Measurements from ENCODE around the gene HHIPL1.

- TF ChIP-seq CTCF (IDR thresholded peaks at IDR 0.05; ENCODE audit: insufficient read depth, low read length, poor library complexity, severe bottlenecking) (no peak), EZH2phosphoT487 (conservative IDR thresholded peaks at IDR 0.05; ENCODE audit: low read length) (no peak)
Observed at GRCh38 chr14:99698642-99699041, 53.7 kb downstream of the HHIPL1 start.
